Activated naive CD4-positive, alpha-beta T cell treated with Interleukin-2 at 50 U/mL for 16 hours (primary cell): ENCODE data around the gene PCDH15.

Source experiments
- DNase-seq: peaks from one replicate; pipeline ENCODE4 v3.0.0-alpha.2; 2020

Gene PCDH15

DNA sequence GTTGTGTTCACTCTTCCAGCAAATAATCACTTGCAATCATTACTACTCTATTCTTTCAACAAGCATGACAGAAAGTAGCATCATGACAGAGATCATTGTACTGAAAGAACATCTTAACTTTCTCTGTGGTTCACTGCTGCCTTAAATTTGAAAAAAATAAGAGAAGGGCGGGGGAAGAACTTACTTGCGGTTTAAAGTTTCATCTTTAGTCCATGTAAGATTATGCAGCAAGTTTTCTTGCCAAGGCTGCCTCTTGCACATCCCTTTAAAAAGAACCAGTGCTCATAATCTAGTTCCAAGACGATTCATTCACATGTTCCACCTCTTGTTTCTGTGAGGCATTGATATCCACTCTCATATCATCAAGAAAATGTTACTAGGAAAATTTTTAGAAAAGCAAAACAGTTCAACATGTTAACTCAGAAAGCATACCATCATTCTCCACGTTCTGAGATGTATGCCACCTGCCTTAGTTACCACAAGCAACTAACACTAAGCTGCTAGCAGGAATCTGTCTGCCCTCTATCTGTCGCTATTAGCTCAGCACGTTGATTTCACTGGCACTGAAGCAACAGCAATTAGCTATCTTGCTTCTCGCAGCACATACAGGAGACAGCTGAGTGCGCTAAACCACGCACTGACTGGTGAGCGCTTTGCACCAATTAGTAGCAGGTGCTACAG is at the start of gene PCDH15:
Gene PCDH15 (minus strand): TSS at position 491 of the 681 bp plus-strand sequence. CDS start 136,969 bp downstream, outside the sequence.
- no peak for DNase-seq

- DNase-seq, result no peak
These were observed 42.9 kb upstream of the PCDH15 start for GRCh38 chr10:54843932-54844331.

GRCh38 chr10:54843085-54843646 is 42.1 kb upstream of the PCDH15 start:
- DNase-seq, result no peak

GRCh38 chr10:54837479-54837878 is 36.4 kb upstream of the PCDH15 start:
- DNase-seq, result no peak

DNA sequence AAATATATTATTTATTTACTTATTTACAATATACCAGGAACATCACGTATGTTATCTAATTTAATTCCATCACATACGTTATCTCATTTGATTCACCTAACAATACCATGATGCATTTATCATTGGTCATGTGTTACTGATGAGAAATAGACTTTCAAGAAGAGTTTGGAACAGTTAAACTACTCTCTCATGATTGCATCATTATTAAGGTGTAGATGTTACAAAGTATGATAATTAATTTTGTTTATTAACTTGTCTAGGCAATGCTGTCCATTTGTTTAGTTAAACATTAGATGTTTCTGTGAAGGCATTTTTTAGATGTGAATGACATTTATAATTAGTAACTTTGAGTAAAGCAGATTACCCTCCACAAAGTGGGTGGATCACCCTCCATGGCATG is 32.0 kb upstream of the PCDH15 start:
- DNase-seq, result no peak

DNA sequence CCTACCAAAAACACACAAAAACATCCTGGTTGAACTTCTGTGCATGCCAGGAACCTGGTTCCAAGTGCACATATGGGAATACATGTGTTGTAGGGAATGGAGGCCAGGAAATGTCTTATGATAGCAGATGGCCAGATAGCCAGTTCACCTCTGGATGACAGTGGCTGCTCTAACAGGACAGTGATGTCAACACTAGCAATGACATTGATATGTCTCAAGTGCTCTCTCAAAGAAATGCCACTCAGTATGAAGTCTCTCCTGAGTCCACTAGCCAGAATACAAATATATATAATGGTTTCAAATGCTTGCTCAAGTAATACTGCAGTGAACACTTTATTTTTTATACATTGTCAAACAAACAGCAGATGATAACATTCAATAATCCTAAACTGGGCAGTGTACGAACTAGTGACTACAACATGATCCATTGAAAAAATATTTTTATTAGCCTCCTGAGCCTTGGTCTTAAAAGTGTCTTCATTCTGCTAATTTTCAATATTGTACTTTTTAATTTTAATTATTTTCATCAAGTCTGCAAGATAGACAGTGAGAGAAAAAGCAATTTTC is 26.0 kb upstream of the PCDH15 start:
- no peak for DNase-seq

DNA sequence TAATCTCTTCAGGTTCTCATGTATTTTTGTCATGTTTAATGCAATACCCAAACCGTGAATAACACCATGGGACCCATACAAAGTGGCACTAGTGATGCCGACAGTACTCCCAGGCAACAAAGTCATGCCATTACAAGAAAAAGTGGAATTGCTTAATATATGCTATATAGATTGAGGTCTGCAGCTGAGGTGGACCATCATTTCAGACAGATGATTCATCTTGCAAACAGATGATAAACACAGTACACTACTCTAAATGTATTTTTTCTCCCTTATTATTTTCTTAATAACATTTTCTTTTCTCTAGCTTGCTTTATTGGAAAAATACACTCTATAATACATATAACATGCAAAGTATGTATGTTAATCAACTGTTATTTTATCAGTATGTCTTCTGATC is 14.6 kb upstream of the PCDH15 start:
- no peak for DNase-seq

DNA sequence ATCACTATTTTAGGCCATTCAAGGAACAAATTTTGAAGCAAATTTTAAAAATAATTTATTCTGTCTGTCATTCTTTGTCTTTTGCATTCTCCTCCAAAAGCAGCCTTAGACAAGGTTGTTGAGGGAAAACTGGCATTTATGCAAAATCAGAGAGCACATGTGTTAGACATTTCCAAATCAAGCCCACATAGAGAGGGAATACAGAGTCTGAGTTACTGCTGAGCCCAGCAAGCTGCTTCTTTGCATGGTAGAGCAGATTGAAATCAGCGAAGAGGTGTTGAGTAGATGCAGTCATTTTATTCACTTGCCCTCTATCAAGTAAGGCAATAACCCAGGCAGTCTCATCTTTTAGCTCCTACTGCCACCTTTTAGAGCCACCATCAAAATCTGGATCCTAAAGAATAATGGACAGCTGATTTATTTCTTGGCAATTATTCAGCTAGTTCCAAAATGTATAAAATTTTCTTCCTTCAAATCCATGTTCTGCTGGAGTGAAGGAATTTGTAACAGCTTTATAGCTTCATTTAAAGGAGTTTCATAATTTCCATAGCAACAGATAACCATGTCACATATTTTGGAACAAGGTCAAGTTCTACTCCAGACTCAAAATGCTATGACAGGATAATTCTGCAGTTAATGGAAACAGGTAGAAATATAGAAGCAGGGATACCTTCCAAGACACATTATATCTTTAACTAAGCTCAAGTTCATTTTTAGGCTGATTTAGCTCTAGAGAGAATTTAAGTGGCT is 7.3 kb upstream of the PCDH15 start:
- DNase-seq, result no peak

GRCh38 chr10:54799506-54799905 is 1.5 kb downstream of the PCDH15 start:
- DNase-seq, result no peak

DNA sequence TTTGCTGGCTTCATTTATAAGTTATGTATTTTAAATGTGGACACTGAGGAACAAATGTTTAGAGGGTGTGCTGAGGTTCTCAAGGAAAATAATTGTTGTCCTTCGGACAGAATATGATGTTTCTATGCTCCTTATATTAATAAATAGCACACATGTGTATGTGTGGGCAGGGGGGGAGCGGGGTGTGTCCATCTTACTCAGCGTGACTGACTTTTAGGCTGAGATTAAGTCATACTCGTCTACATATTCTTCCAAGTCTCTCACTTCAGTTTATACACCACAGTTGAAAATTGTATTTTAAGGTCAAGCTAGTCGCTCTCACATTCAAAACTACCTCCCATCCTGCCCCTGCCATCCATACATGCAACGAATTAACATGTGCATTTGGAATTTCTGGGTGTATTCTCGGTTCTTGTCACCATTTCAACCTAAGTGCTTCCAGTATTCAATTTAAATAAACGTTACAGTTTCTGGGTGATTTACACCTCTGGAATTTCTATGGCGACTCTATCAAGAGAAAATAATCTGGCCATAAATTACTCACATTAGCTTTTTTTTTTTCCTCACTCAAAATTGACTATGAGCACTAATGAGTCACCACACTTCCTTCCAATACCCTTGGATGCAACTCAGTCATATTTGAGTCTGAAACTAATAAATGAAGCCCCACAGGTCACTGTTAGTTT is 3.3 kb downstream of the PCDH15 start:
- no peak for DNase-seq

GRCh38 chr10:54796881-54797280 is 4.2 kb downstream of the PCDH15 start:
- DNase-seq, result no peak

DNA sequence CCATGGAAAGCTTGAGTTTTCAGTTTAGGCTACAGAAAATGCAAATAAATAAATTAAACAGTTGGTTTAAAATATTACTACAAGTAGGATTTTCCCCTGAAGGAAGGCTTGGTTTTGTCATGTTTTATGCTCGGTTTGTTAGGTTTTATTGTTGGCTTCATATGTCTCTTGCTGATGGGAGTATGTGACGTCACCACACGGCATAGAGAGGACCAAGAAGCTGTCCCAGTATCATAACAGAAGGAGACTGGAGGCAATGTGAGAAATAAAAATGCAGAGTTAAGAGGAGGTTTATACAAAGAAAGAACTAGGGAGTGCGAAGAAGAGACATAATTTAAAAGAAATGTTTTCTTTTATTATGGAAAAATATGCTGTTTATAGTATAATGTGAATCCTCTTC is 24.4 kb downstream of the PCDH15 start:
- DNase-seq, result no peak

- DNase-seq, result no peak
These were observed 28.4 kb downstream of the PCDH15 start for GRCh38 chr10:54772468-54773122.

GRCh38 chr10:54769051-54769450 is 32.0 kb downstream of the PCDH15 start:
- DNase-seq, result no peak

DNA sequence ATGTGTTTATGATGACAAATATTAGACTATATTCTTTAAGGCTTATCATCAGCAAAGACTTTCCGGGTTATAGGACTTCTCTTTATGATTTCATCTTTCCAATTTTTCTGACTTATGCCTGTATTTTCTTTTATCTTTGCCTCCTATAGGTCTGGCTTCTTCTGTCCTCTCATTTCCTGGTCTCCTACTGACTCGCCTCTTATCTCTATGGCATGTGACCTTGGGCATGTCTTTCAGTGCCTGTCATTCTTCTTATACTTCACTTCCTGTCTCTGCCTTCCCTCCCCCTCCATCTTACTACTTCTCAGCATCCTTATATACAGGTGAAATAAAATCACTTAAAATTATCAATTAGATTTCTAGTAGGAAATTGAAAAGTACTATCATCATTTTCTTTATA is 42.2 kb downstream of the PCDH15 start:
- DNase-seq, result no peak

GRCh38 chr10:54749623-54750022 is 51.4 kb downstream of the PCDH15 start:
- DNase-seq, result no peak

- no peak for DNase-seq
These were observed 55.6 kb downstream of the PCDH15 start for GRCh38 chr10:54745436-54745835.

DNA sequence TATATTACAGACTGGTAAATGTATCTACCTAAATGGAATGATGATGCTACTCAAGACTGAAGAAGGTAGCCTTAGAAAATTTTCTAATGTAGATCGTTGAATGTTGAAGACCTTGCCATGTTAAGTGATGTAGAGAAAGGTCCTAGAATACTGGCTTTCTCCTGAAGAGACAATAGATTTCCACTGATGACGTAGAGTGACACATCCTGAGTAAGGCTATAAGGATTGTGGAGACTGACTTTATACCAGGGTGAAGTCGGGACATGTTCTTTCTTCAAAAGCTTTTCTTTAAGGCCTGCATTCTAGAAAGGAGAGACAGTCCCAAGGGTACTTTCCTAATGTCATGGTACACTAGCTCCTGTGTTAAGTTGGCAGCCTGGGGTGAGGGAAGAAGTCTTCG is 58.6 kb downstream of the PCDH15 start:
- no peak for DNase-seq

- DNase-seq, result no peak
These were observed 72.5 kb downstream of the PCDH15 start for GRCh38 chr10:54728511-54728910.

- no peak for DNase-seq
These were observed 79.0 kb downstream of the PCDH15 start for GRCh38 chr10:54722075-54722474.

DNA sequence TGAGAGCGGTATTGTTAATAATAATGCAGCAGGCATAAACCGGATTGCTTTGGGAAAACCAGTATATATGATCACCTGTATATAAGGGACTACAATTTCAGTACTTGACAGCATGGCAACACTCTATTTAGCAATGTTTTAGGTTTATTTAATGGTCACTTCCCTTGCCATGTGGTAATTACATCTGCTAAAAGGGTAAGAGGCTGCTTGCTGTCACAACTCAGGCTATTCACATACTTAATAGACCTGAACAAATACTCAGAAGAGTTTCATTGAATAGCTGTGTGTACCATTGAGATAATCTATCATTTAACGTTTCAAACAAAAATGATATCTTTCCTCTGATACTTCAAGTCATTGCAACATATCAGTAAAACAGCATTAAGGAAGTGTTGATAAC is 90.1 kb downstream of the PCDH15 start:
- DNase-seq, result no peak

DNA sequence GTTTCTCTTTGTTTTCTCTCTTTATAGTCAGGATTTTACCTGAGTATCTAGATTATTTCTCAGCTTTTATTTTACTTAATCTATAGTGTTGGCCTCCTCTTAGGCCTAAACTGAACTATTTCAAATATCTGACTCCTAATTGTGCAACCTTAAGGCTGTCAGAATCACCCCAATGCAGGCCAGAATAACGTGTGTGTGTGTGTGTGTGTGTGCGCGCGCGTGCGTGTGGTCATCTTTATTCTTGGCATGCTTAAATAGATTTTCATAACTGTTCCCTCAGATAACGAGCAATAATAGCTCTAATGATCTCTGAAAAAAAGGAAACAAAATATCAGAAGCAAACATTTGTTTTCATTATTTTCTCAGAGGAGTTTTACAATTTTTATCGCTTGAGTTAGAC is 92.4 kb downstream of the PCDH15 start:
- DNase-seq, result no peak

GRCh38 chr10:54708021-54708420 is 93.0 kb downstream of the PCDH15 start:
- no peak for DNase-seq
